Vagina (tissue), 2 donors: Measurements from ENCODE around the gene GJE1.
"Not testable (repeated sequence)": the region's sequence is repeated elsewhere in the genome, so short reads cannot be mapped to it uniquely, and the experiment has no call there.

Experiments used
- POLR2A ChIP-seq, 2 donors: fragments of 450-650 bp; IDR thresholded peaks; one replicate each; pipeline ENCODE4 v1.6.1; 2017; ENCODE audit warnings: antibody characterized with exemption in 2 of 2, mild to moderate bottlenecking in 2 of 2, moderate library complexity in 2 of 2
- POLR2AphosphoS5 ChIP-seq, 2 donors: sonication (generic); formaldehyde crosslinking; IDR thresholded peaks; one replicate each; pipeline ENCODE4 v1.9.0; 2017; ENCODE audit warnings: antibody characterized with exemption in 2 of 2, mild to moderate bottlenecking in 2 of 2, low read depth in 1 of 2; ENCODE audit not compliant: insufficient read depth in 1 of 2
- TF ChIP-seq, protein P1 (sequence below), 3 experiments: fragments of 450-650 bp in 2 of 3; fragments of 200-600 bp in 1 of 3; sonication (generic) in 1 of 3; IDR thresholded peaks; one replicate each; pipeline ENCODE4 v1.5.1; 2017 to 2019; ENCODE audit warnings: antibody characterized with exemption in 3 of 3, mild to moderate bottlenecking in 2 of 3, moderate library complexity in 2 of 3

DNA sequence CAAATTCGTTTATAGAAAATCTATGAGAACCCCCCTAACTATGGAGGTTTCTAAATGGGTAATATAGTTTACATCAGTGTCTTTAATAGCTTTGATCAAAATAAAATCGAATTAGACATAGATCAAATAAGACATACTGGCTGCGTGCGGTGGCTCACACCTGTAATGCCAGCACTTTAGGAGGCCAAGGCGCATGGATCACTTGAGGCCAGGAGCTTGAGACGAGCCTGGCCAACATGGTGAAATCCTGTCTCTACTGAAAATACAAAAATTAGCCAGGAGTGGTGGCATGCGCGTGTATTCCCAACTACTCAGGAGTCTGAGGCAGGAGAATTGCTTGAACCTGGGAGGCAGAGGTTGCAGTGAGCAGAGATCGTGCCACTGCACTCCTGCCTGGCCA is 21.9 kb upstream of the GJE1 start:
- TF ChIP-seq POLR2A (IDR thresholded peaks at IDR 0.05); POLR2AphosphoS5 (IDR thresholded peaks at IDR 0.05; ENCODE audit: insufficient read depth in 1 of 2, low read depth in 1 of 2): not testable (repeated sequence)
- TF ChIP-seq, protein P1, sequence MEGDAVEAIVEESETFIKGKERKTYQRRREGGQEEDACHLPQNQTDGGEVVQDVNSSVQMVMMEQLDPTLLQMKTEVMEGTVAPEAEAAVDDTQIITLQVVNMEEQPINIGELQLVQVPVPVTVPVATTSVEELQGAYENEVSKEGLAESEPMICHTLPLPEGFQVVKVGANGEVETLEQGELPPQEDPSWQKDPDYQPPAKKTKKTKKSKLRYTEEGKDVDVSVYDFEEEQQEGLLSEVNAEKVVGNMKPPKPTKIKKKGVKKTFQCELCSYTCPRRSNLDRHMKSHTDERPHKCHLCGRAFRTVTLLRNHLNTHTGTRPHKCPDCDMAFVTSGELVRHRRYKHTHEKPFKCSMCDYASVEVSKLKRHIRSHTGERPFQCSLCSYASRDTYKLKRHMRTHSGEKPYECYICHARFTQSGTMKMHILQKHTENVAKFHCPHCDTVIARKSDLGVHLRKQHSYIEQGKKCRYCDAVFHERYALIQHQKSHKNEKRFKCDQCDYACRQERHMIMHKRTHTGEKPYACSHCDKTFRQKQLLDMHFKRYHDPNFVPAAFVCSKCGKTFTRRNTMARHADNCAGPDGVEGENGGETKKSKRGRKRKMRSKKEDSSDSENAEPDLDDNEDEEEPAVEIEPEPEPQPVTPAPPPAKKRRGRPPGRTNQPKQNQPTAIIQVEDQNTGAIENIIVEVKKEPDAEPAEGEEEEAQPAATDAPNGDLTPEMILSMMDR (IDR thresholded peaks at IDR 0.05), result not testable (repeated sequence)
